Activated T-cell treated with anti-CD3 and anti-CD28 coated beads for 4 hours (primary cell): ENCODE results near the gene VSTM2B.

Source experiments
- DNase-seq: peaks from one replicate; pipeline ENCODE4 v3.0.0-alpha.2; 2020

The VSTM2B gene

GRCh38 chr19:29569038-29569911 lies 43.5 kb downstream of the VSTM2B start:
- no peak for DNase-seq

- no peak for DNase-seq
Observed at GRCh38 chr19:29571181-29571580, 45.4 kb downstream of the VSTM2B start.

GRCh38 chr19:29573486-29573885 lies 47.7 kb downstream of the VSTM2B start:
- DNase-seq, result no peak

GRCh38 chr19:29574510-29574909 lies 48.7 kb downstream of the VSTM2B start:
- DNase-seq, result no peak

- no peak for DNase-seq
Observed at GRCh38 chr19:29576046-29576606, 50.3 kb downstream of the VSTM2B start.

GRCh38 chr19:29576761-29577648 lies 51.2 kb downstream of the VSTM2B start:
- peak; percentile 6 for DNase-seq

- DNase-seq, result no peak
Observed at GRCh38 chr19:29577649-29577963, 51.8 kb downstream of the VSTM2B start.

- no peak for DNase-seq
Observed at GRCh38 chr19:29578349-29578748, 52.6 kb downstream of the VSTM2B start.

- no peak for DNase-seq
Observed at GRCh38 chr19:29579308-29579910, 53.6 kb downstream of the VSTM2B start.

- DNase-seq, result no peak
Observed at GRCh38 chr19:29581398-29581797, 55.6 kb downstream of the VSTM2B start.

- no peak for DNase-seq
Observed at GRCh38 chr19:29583196-29583999, 57.6 kb downstream of the VSTM2B start.

GRCh38 chr19:29586401-29586800 lies 60.6 kb downstream of the VSTM2B start:
- DNase-seq, result no peak

- no peak for DNase-seq
Observed at GRCh38 chr19:29587059-29587458, 61.3 kb downstream of the VSTM2B start.

- DNase-seq, result peak; percentile 29
Observed at GRCh38 chr19:29587518-29587986, 61.8 kb downstream of the VSTM2B start.

GRCh38 chr19:29588095-29588494 lies 62.3 kb downstream of the VSTM2B start:
- no peak for DNase-seq

GRCh38 chr19:29590278-29590677 lies 64.5 kb downstream of the VSTM2B start:
- DNase-seq, result no peak

- DNase-seq, result no peak
Observed at GRCh38 chr19:29591670-29592069, 65.9 kb downstream of the VSTM2B start.

- DNase-seq, result no peak
Observed at GRCh38 chr19:29593869-29594268, 68.1 kb downstream of the VSTM2B start.

GRCh38 chr19:29596080-29596727 lies 70.4 kb downstream of the VSTM2B start:
- DNase-seq, result no peak

- no peak for DNase-seq
Observed at GRCh38 chr19:29596885-29597525, 71.2 kb downstream of the VSTM2B start.

- DNase-seq, result no peak
Observed at GRCh38 chr19:29598036-29598435, 72.2 kb downstream of the VSTM2B start.
